GM23338 (cell line): Measurements from ENCODE around the gene GRN.

Experiments
- EZH2phosphoT487 ChIP-seq: fragments of 200-600 bp; sonication (generic); IDR thresholded peaks from one replicate; pipeline ENCODE4 v1.8.1; 2018; ENCODE audit warnings: antibody characterized with exemption; ENCODE audit not compliant: unreplicated experiment
- POLR2AphosphoS5 ChIP-seq: IDR thresholded peaks from 2 replicates; pipeline ENCODE4 v1.6.1; 2016; ENCODE audit warnings: antibody characterized with exemption, low read depth
- TF ChIP-seq, protein P1 (sequence below), 2 experiments: fragments of 200-600 bp in 1 of 2; sonication (generic) in 1 of 2; conservative IDR thresholded peaks; 2 replicates each; pipeline versions ENCODE4 v1.5.1 to v1.6.1; 2016 to 2017; ENCODE audit warnings: antibody characterized with exemption in 2 of 2, low read depth in 2 of 2, mild to moderate bottlenecking in 2 of 2, moderate library complexity in 1 of 2

DNA sequence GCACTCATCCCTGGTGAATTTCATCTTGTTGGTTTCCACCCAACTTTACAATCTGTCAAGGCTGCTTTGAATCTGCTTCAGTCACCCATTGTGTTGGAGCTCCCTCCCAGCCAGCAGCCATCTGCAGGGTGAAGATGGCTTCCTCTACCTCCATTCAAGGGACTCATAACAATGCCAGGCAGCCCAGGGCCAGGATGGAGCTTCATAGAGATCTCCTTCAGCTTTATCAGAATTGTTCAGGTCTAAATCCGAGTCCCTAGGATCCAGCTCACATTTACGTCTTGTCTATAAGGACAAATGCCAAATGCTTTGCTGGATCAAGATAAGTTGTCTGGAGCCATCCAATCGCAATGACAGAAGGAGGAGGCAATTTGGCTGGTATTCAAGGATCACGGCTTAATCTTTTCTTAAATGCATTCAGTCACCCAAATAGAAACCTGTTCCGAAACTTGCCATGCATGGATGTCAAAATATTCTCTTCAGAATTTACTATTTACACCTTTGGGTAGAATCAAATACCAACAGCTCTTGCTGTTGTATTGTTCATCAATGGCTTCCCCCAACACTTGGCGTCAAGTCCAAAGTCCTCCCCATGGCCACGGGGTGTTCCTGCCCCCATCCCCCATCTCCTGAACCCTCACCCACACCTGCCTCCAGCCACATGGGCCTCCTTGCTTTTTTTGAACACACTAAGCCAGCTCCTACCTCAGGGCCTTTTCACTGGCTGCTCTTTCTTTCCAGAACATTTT is 22.3 kb downstream of the GRN start:
- TF ChIP-seq, protein P1, sequence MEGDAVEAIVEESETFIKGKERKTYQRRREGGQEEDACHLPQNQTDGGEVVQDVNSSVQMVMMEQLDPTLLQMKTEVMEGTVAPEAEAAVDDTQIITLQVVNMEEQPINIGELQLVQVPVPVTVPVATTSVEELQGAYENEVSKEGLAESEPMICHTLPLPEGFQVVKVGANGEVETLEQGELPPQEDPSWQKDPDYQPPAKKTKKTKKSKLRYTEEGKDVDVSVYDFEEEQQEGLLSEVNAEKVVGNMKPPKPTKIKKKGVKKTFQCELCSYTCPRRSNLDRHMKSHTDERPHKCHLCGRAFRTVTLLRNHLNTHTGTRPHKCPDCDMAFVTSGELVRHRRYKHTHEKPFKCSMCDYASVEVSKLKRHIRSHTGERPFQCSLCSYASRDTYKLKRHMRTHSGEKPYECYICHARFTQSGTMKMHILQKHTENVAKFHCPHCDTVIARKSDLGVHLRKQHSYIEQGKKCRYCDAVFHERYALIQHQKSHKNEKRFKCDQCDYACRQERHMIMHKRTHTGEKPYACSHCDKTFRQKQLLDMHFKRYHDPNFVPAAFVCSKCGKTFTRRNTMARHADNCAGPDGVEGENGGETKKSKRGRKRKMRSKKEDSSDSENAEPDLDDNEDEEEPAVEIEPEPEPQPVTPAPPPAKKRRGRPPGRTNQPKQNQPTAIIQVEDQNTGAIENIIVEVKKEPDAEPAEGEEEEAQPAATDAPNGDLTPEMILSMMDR (conservative IDR thresholded peaks at IDR 0.05; ENCODE audit: low read depth in 2 of 2) = no peak
- TF ChIP-seq EZH2phosphoT487 (no peak), POLR2AphosphoS5 (no peak)
